HepG2 (cell line): ENCODE results near the gene NEK6. TPM values are rescaled to one million over a fixed set of nuclear protein-coding genes. Genes with fewer than 3 reads are reported as not detected.

Experiments
- ATAC-seq: fragments of 200-7000 bp; cut with Tn5 transposase; 3 replicates; pipeline ENCODE4 v1.9.1; 2020; ENCODE audit warnings: mild to moderate bottlenecking, moderate library complexity
- BruUV-seq: library from RNA; stranded (reverse); fragments of 400-500 nt; replicated peaks from 2 replicates; lab custom pipeline; 2021; lab: Mats Ljungman, UMichigan
- CTCF ChIA-PET: fragments of 300-600 bp; formaldehyde crosslinking; extraction: SDS; loops from one replicate; lab custom pipeline; 2021; ENCODE audit warnings: low total read pairs, inconsistent platforms, low intra/inter-chr PET ratio; lab: Yijun Ruan, JAX
- POLR2A ChIA-PET: fragments of 350-600 bp; sonication (Branson Sonifier 250); formaldehyde crosslinking; loops from one replicate; lab custom pipeline; 2020; ENCODE audit warnings: antibody characterized with exemption, inconsistent platforms; lab: Yijun Ruan, JAX
- DNase-seq: peaks from one replicate; pipeline ENCODE4 v3.0.0-alpha.2; 2015; ENCODE audit warnings: low spot score
- FAIRE-seq: peaks from 3 replicates; lab custom pipeline; 2011; peaks lifted over from hg19 to GRCh38; lab: Jason Lieb, UNC
- H2AFZ ChIP-seq: one replicate; pipeline ENCODE4 v1.6.1; 2011; ENCODE audit warnings: low read length, inconsistent platforms
- H3K27ac ChIP-seq: fragments of 300-600 bp; 3 replicates; pipeline ENCODE4 v1.8.0; 2011; ENCODE audit warnings: mixed run types, mild to moderate bottlenecking, mixed read lengths, low read length, inconsistent platforms; ENCODE audit not compliant: insufficient read depth; ENCODE audit errors: extremely low read length
- H3K27me3 ChIP-seq, 2 experiments: fragments of 200-600 bp in 1 of 2; 2 replicates in 1 of 2; 3 replicates in 1 of 2; pipeline versions ENCODE4 v1.6.0 to v1.8.0; 2011; ENCODE audit warnings: low read length in 2 of 2, mild to moderate bottlenecking in 2 of 2, moderate library complexity in 2 of 2, inconsistent platforms in 1 of 2; ENCODE audit not compliant: insufficient read depth in 2 of 2, control insufficient read depth in 1 of 2
- H3K36me3 ChIP-seq, 2 experiments: fragments of 200-600 bp in 1 of 2; replicated peaks in 1 of 2; 2 replicates in 1 of 2; 3 replicates in 1 of 2; pipeline versions ENCODE4 v1.5.1 to v1.8.0; 2011; ENCODE audit warnings: low read length in 2 of 2, inconsistent platforms in 1 of 2; ENCODE audit not compliant: insufficient read depth in 2 of 2, control insufficient read depth in 1 of 2
- H3K4me1 ChIP-seq: 2 replicates; pipeline ENCODE4 v1.5.1; 2012; ENCODE audit warnings: low read length, inconsistent platforms; ENCODE audit not compliant: insufficient read depth
- H3K4me2 ChIP-seq: 2 replicates; pipeline ENCODE4 v1.6.0; 2011; ENCODE audit warnings: low read depth, low read length, inconsistent platforms
- H3K4me3 ChIP-seq, 3 experiments: fragments of 200-600 bp in 1 of 3; sonication (generic), shearing (Covaris generic) in 1 of 3; replicated peaks in 1 of 3; 2 replicates each; pipeline ENCODE4 v1.5.1; 2011 to 2016; ENCODE audit warnings: low read length in 3 of 3, inconsistent platforms in 2 of 3, low read depth in 2 of 3, mild to moderate bottlenecking in 2 of 3, control low read depth in 1 of 3, mixed read lengths in 1 of 3; ENCODE audit not compliant: insufficient read depth in 1 of 3
- H3K79me2 ChIP-seq: one replicate; pipeline ENCODE4 v1.6.1; 2011; ENCODE audit warnings: low read length, inconsistent platforms; ENCODE audit not compliant: insufficient read depth
- H3K9ac ChIP-seq: 2 replicates; pipeline ENCODE4 v1.6.0; 2011; ENCODE audit warnings: mild to moderate bottlenecking, low read depth, low read length, inconsistent platforms; ENCODE audit not compliant: insufficient read depth
- H3K9me3 ChIP-seq: 2 replicates; pipeline ENCODE4 v1.5.1; 2012; ENCODE audit warnings: mild to moderate bottlenecking, low read length
- H4K20me1 ChIP-seq: 2 replicates; pipeline ENCODE4 v1.6.0; 2011; ENCODE audit warnings: inconsistent platforms, mild to moderate bottlenecking, low read length, moderate library complexity; ENCODE audit not compliant: insufficient read depth
- ARID3A ChIP-seq: IDR thresholded peaks from 2 replicates; pipeline ENCODE4 v1.6.1; 2012; ENCODE audit warnings: low read depth, low read length, improper control_type of control experiment
- CHD4 ChIP-seq: fragments of 200-600 bp; sonication (generic); IDR thresholded peaks from 2 replicates; pipeline ENCODE4 v1.7.0; 2017; ENCODE audit warnings: mild to moderate bottlenecking, low read length, borderline replicate concordance
- CSRNP1 ChIP-seq: sonication (generic); formaldehyde crosslinking; IDR thresholded peaks from 2 replicates; pipeline ENCODE4 v1.8.1; 2023; ENCODE audit warnings: mild to moderate bottlenecking, missing genetic modification reagents
- NFE2L1 ChIP-seq: sonication (generic); formaldehyde crosslinking; IDR thresholded peaks from 2 replicates; pipeline ENCODE4 v1.4.0; 2020; ENCODE audit warnings: missing genetic modification reagents, mild to moderate bottlenecking, borderline replicate concordance
- PITX1 ChIP-seq: sonication (generic); formaldehyde crosslinking; IDR thresholded peaks from 2 replicates; pipeline ENCODE4 v1.5.1; 2020; ENCODE audit warnings: mild to moderate bottlenecking, missing genetic modification reagents
- RAD51 ChIP-seq: fragments of 450-650 bp; IDR thresholded peaks from 2 replicates; pipeline ENCODE4 v1.6.1; 2016; ENCODE audit warnings: borderline replicate concordance
- REL ChIP-seq: sonication (generic); formaldehyde crosslinking; conservative IDR thresholded peaks from 2 replicates; pipeline ENCODE4 v1.8.0; 2022; ENCODE audit warnings: mild to moderate bottlenecking, missing genetic modification reagents, moderate library complexity
- RNF219 ChIP-seq: sonication (generic); formaldehyde crosslinking; IDR thresholded peaks from 2 replicates; pipeline ENCODE4 v1.5.0; 2020; ENCODE audit warnings: mild to moderate bottlenecking, missing genetic modification reagents
- SRSF9 ChIP-seq: fragments of 200-400 bp; formaldehyde crosslinking; IDR thresholded peaks from 2 replicates; pipeline ENCODE4 v1.6.1; 2018; ENCODE audit warnings: borderline replicate concordance, mild to moderate bottlenecking, low read depth, low read length; ENCODE audit not compliant: insufficient read depth, poor library complexity, severe bottlenecking
- ZBTB7B ChIP-seq: sonication (generic); formaldehyde crosslinking; IDR thresholded peaks from 2 replicates; pipeline ENCODE4 v1.4.0; 2020; ENCODE audit warnings: missing genetic modification reagents
- ZNF891 ChIP-seq: sonication (generic); formaldehyde crosslinking; IDR thresholded peaks from 2 replicates; pipeline ENCODE4 v1.5.0; 2020; ENCODE audit warnings: mild to moderate bottlenecking, missing genetic modification reagents
- WGBS: methylation state at CpG from one replicate; pipeline ENCODE4 v1.1.6; 2017; ENCODE audit warnings: low lambda C conversion rate; 5-methylcytosine and 5-hydroxymethylcytosine counted together
- in situ Hi-C: cut with HindIII; loops from 2 replicates; pipeline ENCODE4 v1.10.0; 2017; ENCODE audit warnings: low pct_unique_long_range_greater_than_20kb; ENCODE audit not compliant: extremely low pct_ligation_motif_present
- intact Hi-C: fragments of 100-400 bp; cut with micrococcal nuclease; formaldehyde crosslinking; loops from one replicate; pipeline ENCODE4 v1.10.0; 2022; ENCODE audit not compliant: unreplicated experiment
- polyA plus RNA-seq, 8 experiments: library from polyadenylated mRNA; depleted of rRNA in 3 of 8; stranded (reverse) in 7 of 8; unstranded in 1 of 8; fragments of >200 nt; fragmentation: Illumina TruSeq in 4 of 8; extraction: Trizol in 4 of 8; gene quantifications; 2 replicates each; pipeline versions ENCODE4 v1.2.1 to v1.2.3, GENCODE V29; 2011 to 2016; ENCODE audit warnings: low read depth in 4 of 8, missing spikeins in 1 of 8, mixed read lengths in 1 of 8; ENCODE audit not compliant: insufficient read depth in 1 of 8
- total RNA-seq, 5 experiments: library from RNA; depleted of rRNA; stranded (reverse); fragments of >200 nt; fragmentation: Illumina TruSeq; extraction: Trizol; gene quantifications; 2 replicates each; pipeline ENCODE4 v1.2.3, GENCODE V29; 2016; ENCODE audit warnings: low read depth in 1 of 5

Gene NEK6
- total and polyA plus RNA-seq, 2 of the 13 experiments (the other 11 are each of a cell fraction or from before 2014, with no cell fraction given): 30.4 to 119 TPM

GRCh38 chr9:124395826-124396225 lies 138.1 kb downstream of the NEK6 start:
- POLR2A ChIA-PET: interaction anchor here (2.1 kb wide), 1 partner anchor 9 kb away, joined by 5 read pairs; no protein-coding TSS in a partner anchor
- H3K79me2 ChIP-seq: peaks cover 87% of the 10 kb centered on the region
- H4K20me1 ChIP-seq: no peaks in the 10 kb centered on the region
- ATAC-seq (no peak), DNase-seq (no peak), FAIRE-seq (no peak)
- no peak overlapping the region for H3K4me2 ChIP-seq
- in situ Hi-C loops: no loop called here
- H3K4me3 ChIP-seq: no peak overlapping the region
- no peaks in the 10 kb centered on the region for H3K27me3 ChIP-seq
- H3K9ac ChIP-seq: no peak overlapping the region
- no peak overlapping the region for H3K27ac ChIP-seq
- intact Hi-C loops: no loop called here
- CTCF ChIA-PET: no interaction called here
- no peaks in the 10 kb centered on the region for H3K9me3 ChIP-seq
- WGBS: 92% methylated on average over 4 of the region's 4 CpGs
- H3K4me1 ChIP-seq: peaks cover 26% of the 10 kb centered on the region
- H2AFZ ChIP-seq: no peak overlapping the region
- peaks cover 10 to 56% of the 10 kb centered on the region in 2 experiments for H3K36me3 ChIP-seq
- BruUV-seq: no TSS peak
- TF ChIP-seq PITX1 (CRISPR knock-in tag): no peak
- no peak for TF ChIP-seq CSRNP1 (CRISPR knock-in tag)
- no peak for TF ChIP-seq REL (CRISPR knock-in tag)
- TF ChIP-seq ZNF891 (CRISPR knock-in tag): no peak
- TF ChIP-seq ARID3A: no peak
- TF ChIP-seq NFE2L1 (CRISPR knock-in tag): no peak
- no peak for TF ChIP-seq RNF219
- TF ChIP-seq SRSF9: no peak
- TF ChIP-seq RAD51: no peak
- no peak for TF ChIP-seq CHD4
- TF ChIP-seq ZBTB7B: no peak
